RWPE2 (cell line): ENCODE results near the gene CRAMP1.

ENCODE experiments used
- ATAC-seq: fragments of 200-7000 bp; cut with Tn5 transposase; 3 replicates; pipeline ENCODE4 v1.9.1; 2021; ENCODE audit warnings: low read depth
- DNase-seq: peaks from one replicate; pipeline ENCODE4 v3.0.0-alpha.2; 2020; ENCODE audit warnings: low spot score
- H3K27ac ChIP-seq: fragments of 450-650 bp; 2 replicates; pipeline ENCODE4 v1.5.1; 2017; ENCODE audit warnings: mild to moderate bottlenecking; ENCODE audit not compliant: poor library complexity, severe bottlenecking
- H3K27me3 ChIP-seq: fragments of 250-450 bp; sonication (Bioruptor Pico); 2 replicates; pipeline ENCODE4 v1.5.1; 2021; ENCODE audit warnings: mild to moderate bottlenecking, moderate library complexity; ENCODE audit not compliant: insufficient read depth, poor library complexity, severe bottlenecking
- H3K36me3 ChIP-seq: fragments of 250-450 bp; sonication (Bioruptor Pico); 2 replicates; pipeline ENCODE4 v1.5.1; 2020; ENCODE audit warnings: low read depth, mild to moderate bottlenecking, moderate library complexity
- H3K4me1 ChIP-seq: fragments of 250-450 bp; sonication (Bioruptor Pico); 2 replicates; pipeline ENCODE4 v1.5.1; 2021; ENCODE audit warnings: mild to moderate bottlenecking, moderate library complexity; ENCODE audit not compliant: insufficient read depth, poor library complexity, severe bottlenecking
- H3K4me3 ChIP-seq: fragments of 250-450 bp; sonication (Bioruptor Pico); 2 replicates; pipeline ENCODE4 v1.5.1; 2021; ENCODE audit warnings: mild to moderate bottlenecking, moderate library complexity; ENCODE audit not compliant: severe bottlenecking
- H3K9me3 ChIP-seq: fragments of 250-450 bp; sonication (Bioruptor Pico); 2 replicates; pipeline ENCODE4 v1.5.1; 2021; ENCODE audit warnings: mild to moderate bottlenecking, moderate library complexity; ENCODE audit not compliant: severe bottlenecking
- CTCF ChIP-seq: fragments of 450-650 bp; IDR thresholded peaks from one replicate; pipeline ENCODE4 v1.5.1; 2017; ENCODE audit warnings: mild to moderate bottlenecking, moderate library complexity; ENCODE audit not compliant: poor library complexity, severe bottlenecking

CRAMP1 gene

GRCh38 chr16:1571012-1571671, 41.0 kb upstream of the CRAMP1 start:
- no peaks in the 10 kb centered on the region for H3K27me3 ChIP-seq
- no peaks in the 10 kb centered on the region for H3K9me3 ChIP-seq
- no peak overlapping the region for H3K4me3 ChIP-seq
- no peak for ATAC-seq
- no peak overlapping the region for H3K27ac ChIP-seq
- H3K4me1 ChIP-seq = no peaks in the 10 kb centered on the region
- DNase-seq = no peak
- TF ChIP-seq CTCF = no peak
- no peaks in the 10 kb centered on the region for H3K36me3 ChIP-seq

GRCh38 chr16:1572673-1573072, 39.5 kb upstream of the CRAMP1 start:
- no peaks in the 10 kb centered on the region for H3K4me1 ChIP-seq

GRCh38 chr16:1573301-1573700, 38.9 kb upstream of the CRAMP1 start:
- no peaks in the 10 kb centered on the region for H3K9me3 ChIP-seq
- no peak overlapping the region for H3K27ac ChIP-seq
- H3K4me1 ChIP-seq = no peaks in the 10 kb centered on the region
- H3K4me3 ChIP-seq = no peak overlapping the region
- DNase-seq (no peak), ATAC-seq (no peak)
- TF ChIP-seq CTCF = no peak
- no peaks in the 10 kb centered on the region for H3K27me3 ChIP-seq
- H3K36me3 ChIP-seq = no peaks in the 10 kb centered on the region

More at GRCh38 chr16:1572673-1573072, 39.5 kb upstream of the CRAMP1 start:
- Histone ChIP-seq H3K4me3 (no peak overlapping the region), H3K36me3 (no peaks in the 10 kb centered on the region), H3K27ac (no peak overlapping the region), H3K27me3 (no peaks in the 10 kb centered on the region), H3K9me3 (no peaks in the 10 kb centered on the region)
- ATAC-seq = no peak; the same call in 2 of the 3 replicates
- no peak for DNase-seq
- no peak for TF ChIP-seq CTCF

GRCh38 chr16:1575578-1575977, 36.6 kb upstream of the CRAMP1 start:
- ATAC-seq (no peak), DNase-seq (no peak)
- Histone ChIP-seq H3K4me3 (no peak overlapping the region), H3K27me3 (no peaks in the 10 kb centered on the region), H3K4me1 (no peaks in the 10 kb centered on the region), H3K27ac (no peak overlapping the region), H3K36me3 (no peaks in the 10 kb centered on the region), H3K9me3 (no peaks in the 10 kb centered on the region)
- TF ChIP-seq CTCF = no peak

- Histone ChIP-seq H3K27ac (no peak overlapping the region), H3K27me3 (no peaks in the 10 kb centered on the region), H3K9me3 (no peaks in the 10 kb centered on the region), H3K36me3 (no peaks in the 10 kb centered on the region), H3K4me1 (no peaks in the 10 kb centered on the region), H3K4me3 (no peak overlapping the region)
- no peak for TF ChIP-seq CTCF
- no peak for DNase-seq
- no peak for ATAC-seq
Observed at GRCh38 chr16:1579214-1579613, 32.9 kb upstream of the CRAMP1 start.
